Keratinocyte (primary cell): Measurements from ENCODE around the gene ARFGEF3. TPM values are rescaled to one million over a fixed set of nuclear protein-coding genes. Genes with fewer than 3 reads are reported as not detected.

Source experiments
- DNase-seq: peaks from one replicate; pipeline ENCODE4 v3.0.0-alpha.2; 2011; ENCODE audit warnings: low read depth, missing footprints, low spot score
- FAIRE-seq: peaks from 2 replicates; lab custom pipeline; 2011; peaks lifted over from hg19 to GRCh38; lab: Jason Lieb, UNC
- H2AFZ ChIP-seq: 2 replicates; pipeline ENCODE4 v1.6.0; 2012; ENCODE audit warnings: low read length, control low read depth, inconsistent platforms; ENCODE audit not compliant: control insufficient read depth
- H3K27ac ChIP-seq: 2 replicates; pipeline ENCODE4 v1.5.1; 2011; ENCODE audit warnings: low read length; ENCODE audit not compliant: control insufficient read depth, insufficient read depth
- H3K27me3 ChIP-seq: 3 replicates; pipeline ENCODE4 v1.6.0; 2011; ENCODE audit warnings: low read length; ENCODE audit not compliant: control insufficient read depth, insufficient read depth; ENCODE audit errors: extremely low read depth
- H3K36me3 ChIP-seq, 2 experiments: 2 replicates in 1 of 2; 3 replicates in 1 of 2; pipeline ENCODE4 v1.5.1; 2011; ENCODE audit warnings: low read length in 2 of 2, mild to moderate bottlenecking in 1 of 2; ENCODE audit not compliant: control insufficient read depth in 2 of 2, insufficient read depth in 2 of 2; ENCODE audit errors: extremely low read depth in 1 of 2
- H3K4me1 ChIP-seq: 3 replicates; pipeline ENCODE4 v1.5.1; 2011; ENCODE audit warnings: low read length; ENCODE audit not compliant: control insufficient read depth, insufficient read depth; ENCODE audit errors: extremely low read depth
- H3K4me2 ChIP-seq: 3 replicates; pipeline ENCODE4 v1.6.0; 2011; ENCODE audit warnings: low read depth, low read length; ENCODE audit not compliant: control insufficient read depth, insufficient read depth; ENCODE audit errors: extremely low read depth
- H3K4me3 ChIP-seq, 3 experiments: fragments of 200-600 bp in 1 of 3; sonication (generic) in 1 of 3; 2 replicates in 2 of 3; 3 replicates in 1 of 3; pipeline ENCODE4 v1.5.1; 2011 to 2016; ENCODE audit warnings: low read length in 3 of 3, mild to moderate bottlenecking in 3 of 3, control low read depth in 2 of 3, inconsistent platforms in 1 of 3, low read depth in 1 of 3, mixed read lengths in 1 of 3, mixed run types in 1 of 3, moderate library complexity in 1 of 3; ENCODE audit not compliant: control insufficient read depth in 2 of 3, insufficient read depth in 2 of 3; ENCODE audit errors: extremely low read depth in 1 of 3
- H3K79me2 ChIP-seq: 2 replicates; pipeline ENCODE4 v1.6.0; 2012; ENCODE audit warnings: low read length; ENCODE audit not compliant: control insufficient read depth, insufficient read depth
- H3K9ac ChIP-seq: 3 replicates; pipeline ENCODE4 v1.6.0; 2011; ENCODE audit warnings: low read length; ENCODE audit not compliant: control insufficient read depth, insufficient read depth; ENCODE audit errors: extremely low read depth
- H3K9me1 ChIP-seq: 3 replicates; pipeline ENCODE4 v1.6.0; 2011; ENCODE audit warnings: low read length; ENCODE audit not compliant: control insufficient read depth, insufficient read depth; ENCODE audit errors: extremely low read depth
- H3K9me3 ChIP-seq: 2 replicates; pipeline ENCODE4 v1.5.1; 2012; ENCODE audit warnings: low read depth, low read length; ENCODE audit not compliant: control insufficient read depth
- H4K20me1 ChIP-seq: 3 replicates; pipeline ENCODE4 v1.6.0; 2011; ENCODE audit warnings: low read length; ENCODE audit not compliant: control insufficient read depth, insufficient read depth; ENCODE audit errors: extremely low read depth
- CTCF ChIP-seq, 3 experiments: IDR thresholded peaks in 1 of 3; conservative IDR thresholded peaks in 1 of 3; optimal IDR thresholded peaks in 1 of 3; 2 replicates in 2 of 3; 3 replicates in 1 of 3; pipeline versions ENCODE3 to v1.5.1; 2011; ENCODE audit warnings: low read length in 3 of 3, mild to moderate bottlenecking in 3 of 3, moderate library complexity in 2 of 3, control low read depth in 1 of 3, inconsistent platforms in 1 of 3; ENCODE audit not compliant: insufficient read depth in 2 of 3; ENCODE audit errors: extremely low read depth in 1 of 3
- EZH2 ChIP-seq: IDR thresholded peaks from one replicate; pipeline ENCODE4 v1.6.1; 2012; ENCODE audit warnings: inconsistent platforms, mild to moderate bottlenecking, low read length, moderate library complexity
- dilution Hi-C: fragments of 300-500 bp; cut with MboI; formaldehyde crosslinking; loops from one replicate; pipeline ENCODE4 v1.7.0; 2020; ENCODE audit warnings: low sequenced_read_pairs; ENCODE audit not compliant: extremely low pct_ligation_motif_present
- polyA plus RNA-seq, 5 experiments: library from polyadenylated mRNA; depleted of rRNA in 3 of 5; stranded (reverse) in 3 of 5; stranded (forward) in 1 of 5; unstranded in 1 of 5; fragments of >200 nt; gene quantifications; 1 replicate in 1 of 5; 2 replicates in 3 of 5; 3 replicates in 1 of 5; pipeline versions ENCODE4 v1.2.1 to v1.2.3, GENCODE V29; 2011 to 2012; ENCODE audit warnings: missing spikeins in 2 of 5, low read depth in 1 of 5, low replicate concordance in 1 of 5

The ARFGEF3 gene
- polyA plus RNA-seq, 1 donor (not counting 4 experiments of a cell fraction or from before 2014, with no cell fraction given): 0.09 TPM

- no peaks in the 10 kb centered on the region for H3K9me1 ChIP-seq
- dilution Hi-C loops: no loop called here
- H3K4me3 ChIP-seq: no peak overlapping the region
Observed at GRCh38 chr6:138146544-138146943, 15.2 kb upstream of the ARFGEF3 start.

DNA sequence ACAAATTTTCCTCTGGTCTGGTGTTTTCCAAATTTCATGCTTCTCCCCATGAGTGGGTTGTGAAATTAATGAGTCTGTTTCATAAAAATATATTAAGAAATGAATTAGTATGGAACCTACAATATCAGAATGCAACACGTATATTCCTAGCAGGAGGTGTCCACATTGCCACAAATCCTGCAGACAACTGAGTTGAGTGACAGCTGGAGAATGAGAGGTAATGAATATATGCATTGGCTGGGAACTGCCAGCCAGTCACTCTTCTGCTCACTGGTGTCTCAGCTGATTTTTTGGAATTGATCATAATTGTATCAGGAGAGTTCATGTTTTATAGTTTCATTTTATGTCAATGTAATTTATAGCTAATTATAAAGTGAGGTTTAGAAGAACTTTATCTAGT is 6.3 kb upstream of the ARFGEF3 start:
- H3K27me3 ChIP-seq: peaks cover 12% of the 10 kb centered on the region
- H2AFZ ChIP-seq: no peak overlapping the region
- H3K27ac ChIP-seq: no peak overlapping the region
- no peaks in the 10 kb centered on the region for H3K9me1 ChIP-seq
- TF ChIP-seq EZH2: no peak
- TF ChIP-seq CTCF (optimal IDR thresholded peaks at IDR 0.05 in 1 of 3, IDR thresholded peaks at IDR 0.05 in 1 of 3, conservative IDR thresholded peaks at IDR 0.05 in 1 of 3; ENCODE audit: extremely low read depth in 1 of 3, insufficient read depth in 2 of 3, low read length in 3 of 3): no peak
- H3K4me2 ChIP-seq: no peak overlapping the region
- no peaks in the 10 kb centered on the region for H3K36me3 ChIP-seq
- no peaks in the 10 kb centered on the region for H4K20me1 ChIP-seq
- no peak overlapping the region for H3K4me3 ChIP-seq
- no peaks in the 10 kb centered on the region for H3K79me2 ChIP-seq
- H3K9ac ChIP-seq: no peak overlapping the region
- DNase-seq (no peak), FAIRE-seq (no peak)
- no peaks in the 10 kb centered on the region for H3K4me1 ChIP-seq
- dilution Hi-C loops: no loop called here
- no peaks in the 10 kb centered on the region for H3K9me3 ChIP-seq

More at GRCh38 chr6:138146544-138146943, 15.2 kb upstream of the ARFGEF3 start:
- no peaks in the 10 kb centered on the region for H3K4me1 ChIP-seq
- H3K9ac ChIP-seq: no peak overlapping the region
- H3K36me3 ChIP-seq: no peaks in the 10 kb centered on the region
- TF ChIP-seq CTCF (optimal IDR thresholded peaks at IDR 0.05 in 1 of 3, IDR thresholded peaks at IDR 0.05 in 1 of 3, conservative IDR thresholded peaks at IDR 0.05 in 1 of 3; ENCODE audit: extremely low read depth in 1 of 3, insufficient read depth in 2 of 3, low read length in 3 of 3) (no peak), EZH2 (no peak)
- H4K20me1 ChIP-seq: no peaks in the 10 kb centered on the region
- no peaks in the 10 kb centered on the region for H3K9me3 ChIP-seq
- no peak overlapping the region for H3K4me2 ChIP-seq
- no peaks in the 10 kb centered on the region for H3K27me3 ChIP-seq
- FAIRE-seq: no peak
- no peak for DNase-seq
- H2AFZ ChIP-seq: no peak overlapping the region
- no peaks in the 10 kb centered on the region for H3K79me2 ChIP-seq
- no peak overlapping the region for H3K27ac ChIP-seq
